Forelimb muscle (tissue), 1 donor: ENCODE data around the gene TGFBR3. TPM values are rescaled to one million over a fixed set of nuclear protein-coding genes. Genes with fewer than 3 reads are reported as not detected.

ENCODE experiments used
- DNase-seq: peaks from one replicate; pipeline ENCODE4 v3.0.0-alpha.2; 2013; ENCODE audit warnings: low read depth
- polyA plus RNA-seq: library from polyadenylated mRNA; unstranded; fragments of 120-200 nt; gene quantifications from one replicate; pipeline ENCODE4 v1.2.1, GENCODE V29; 2013; ENCODE audit not compliant: insufficient read length

TGFBR3 gene
- polyA plus RNA-seq, 1 donor = 23.1 TPM

DNA sequence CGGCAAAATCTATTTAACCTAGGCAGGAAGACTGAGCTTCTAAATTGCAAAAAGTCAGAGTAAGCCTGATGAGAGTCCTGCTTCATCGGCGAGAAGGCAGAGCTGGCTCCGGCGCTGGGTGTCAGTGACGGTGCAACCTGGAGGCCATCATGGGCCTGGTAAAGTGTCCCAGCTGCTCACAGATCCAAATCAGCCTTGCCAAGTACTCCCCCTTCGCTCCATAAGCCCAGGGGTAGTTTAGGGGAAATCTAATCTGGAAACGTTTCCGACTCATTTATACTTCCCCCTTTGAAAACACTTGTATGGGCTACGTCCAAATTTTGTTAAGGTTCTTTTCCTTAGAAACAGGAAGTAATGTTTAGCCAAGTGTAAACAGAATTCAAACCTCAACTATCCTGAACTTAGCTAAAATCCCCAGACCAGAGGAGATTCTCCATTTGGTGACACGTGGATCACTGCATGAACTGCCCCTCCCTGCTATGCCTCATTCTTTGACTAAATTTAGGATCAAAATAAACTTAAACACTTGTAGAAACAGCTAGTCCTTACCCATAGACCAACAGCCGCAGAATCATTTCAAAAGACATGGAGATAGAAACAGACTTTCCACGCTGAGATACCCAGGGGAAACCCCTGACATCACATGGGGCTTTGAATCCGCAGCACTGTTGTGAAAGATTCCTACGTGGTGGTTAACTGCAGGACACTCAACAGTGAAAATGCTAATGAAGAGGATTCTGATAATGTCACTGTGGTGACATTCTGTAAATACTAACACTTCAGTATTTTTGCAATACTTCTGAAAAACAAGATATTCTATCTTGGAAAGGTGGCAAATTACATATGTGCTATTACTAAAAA is 172.7 kb downstream of the TGFBR3 start:
- DNase-seq = no peak

DNA sequence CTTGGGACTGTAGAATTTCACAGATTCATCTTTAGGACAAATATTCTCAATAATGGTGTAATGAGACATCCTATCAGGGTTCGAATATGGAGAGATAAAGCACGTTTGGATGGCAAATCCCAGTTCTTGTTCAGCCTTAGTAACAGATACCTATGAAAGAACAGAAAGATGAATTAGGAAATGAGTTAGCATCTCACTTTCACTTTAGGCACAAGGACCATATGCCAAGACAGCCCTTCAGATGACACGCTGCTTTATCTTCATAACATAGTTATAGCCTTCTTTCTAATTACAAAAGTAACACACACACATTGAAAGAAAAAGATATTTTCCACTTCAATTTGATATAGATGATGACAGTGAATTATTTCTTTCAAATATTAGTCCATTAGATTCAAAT is 173.6 kb downstream of the TGFBR3 start:
- DNase-seq = no peak

DNA sequence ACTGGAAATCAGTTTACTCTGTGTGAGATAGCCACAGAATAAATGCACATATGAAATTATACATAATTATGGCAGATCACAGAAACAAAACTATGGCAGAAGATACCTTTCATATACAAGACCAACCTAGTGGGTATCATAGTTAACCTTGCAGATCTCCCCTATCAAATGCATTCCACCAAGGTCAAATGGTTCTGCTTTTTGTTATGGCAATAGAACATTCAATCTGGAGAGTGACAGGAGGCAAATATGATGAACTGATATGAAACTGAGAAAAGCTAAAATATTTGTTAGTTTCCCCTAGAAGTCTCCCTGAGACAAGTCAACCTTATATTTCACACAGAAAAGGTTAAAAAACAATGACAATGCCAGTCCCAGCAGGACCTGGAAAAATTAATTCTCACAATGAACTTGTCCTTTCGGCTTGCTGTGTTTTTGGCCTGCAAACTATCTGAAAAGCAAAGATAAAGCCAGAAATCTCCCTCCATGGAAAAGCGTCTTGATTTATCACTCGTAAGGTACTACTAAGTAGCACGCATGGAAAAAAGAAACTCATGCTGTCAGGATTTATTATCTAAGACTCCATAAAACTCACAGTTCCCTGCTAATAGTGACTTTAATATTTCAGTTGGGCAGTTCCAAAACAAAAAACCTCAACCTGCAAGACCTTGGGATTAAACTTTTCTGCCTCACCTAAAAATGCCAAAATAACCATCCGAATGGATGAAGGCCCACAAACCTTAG is 174.3 kb downstream of the TGFBR3 start:
- DNase-seq = no peak

DNA sequence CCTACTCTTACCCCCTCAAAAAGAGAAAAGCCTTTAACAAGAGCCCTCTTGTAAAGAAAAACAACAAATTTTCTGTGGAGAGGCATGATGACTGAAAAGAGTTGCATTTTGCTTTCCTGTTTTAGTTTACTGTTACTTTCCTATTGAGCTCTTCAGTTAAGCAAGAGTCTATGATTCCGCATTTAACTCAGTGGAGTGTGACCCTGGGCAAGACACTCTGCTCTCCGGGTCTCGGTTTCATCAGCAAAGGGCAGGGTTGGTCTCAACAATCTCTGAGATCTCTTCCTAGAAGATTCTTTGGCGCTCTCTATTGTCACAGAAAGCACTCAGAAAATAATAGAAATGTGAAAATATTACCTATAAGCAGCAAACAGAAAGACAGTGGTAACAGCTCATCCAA is 175.7 kb downstream of the TGFBR3 start:
- DNase-seq = no peak

DNA sequence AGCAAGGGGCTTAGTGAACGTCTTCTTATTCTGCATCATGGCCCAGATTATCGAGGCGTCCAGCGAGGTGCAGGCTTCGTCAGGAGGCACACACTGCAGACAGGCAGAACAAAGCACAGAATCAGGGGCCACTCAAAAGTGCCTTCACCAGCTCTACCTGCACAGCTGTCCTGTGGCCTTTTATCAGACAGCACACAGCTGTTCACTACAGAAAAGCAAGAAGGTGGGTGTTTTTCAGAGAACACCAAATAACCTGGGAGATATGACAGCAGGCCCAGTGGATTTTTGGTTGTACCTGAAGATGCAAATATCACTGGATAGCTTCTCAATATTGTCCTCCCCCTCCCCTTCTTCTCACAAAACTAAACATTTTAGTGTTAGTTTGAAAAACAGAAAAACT is 177.3 kb downstream of the TGFBR3 start:
- DNase-seq = no peak

DNA sequence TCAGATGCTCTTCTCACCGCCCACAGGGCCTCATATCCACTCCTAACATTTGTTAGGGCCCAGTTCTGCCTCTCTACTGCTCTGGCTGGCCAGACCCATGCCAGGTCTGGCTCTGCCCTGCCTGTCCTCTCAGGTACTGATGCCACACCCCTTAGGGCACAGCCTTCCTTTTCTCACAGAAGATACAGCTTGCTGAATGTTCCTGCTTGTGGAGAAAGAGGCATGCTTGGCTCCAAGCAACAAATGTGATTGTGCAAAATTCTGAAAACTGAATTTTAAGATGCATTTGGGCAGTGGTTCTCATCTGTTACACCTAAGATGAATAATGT is 178.1 kb downstream of the TGFBR3 start:
- no peak for DNase-seq

DNA sequence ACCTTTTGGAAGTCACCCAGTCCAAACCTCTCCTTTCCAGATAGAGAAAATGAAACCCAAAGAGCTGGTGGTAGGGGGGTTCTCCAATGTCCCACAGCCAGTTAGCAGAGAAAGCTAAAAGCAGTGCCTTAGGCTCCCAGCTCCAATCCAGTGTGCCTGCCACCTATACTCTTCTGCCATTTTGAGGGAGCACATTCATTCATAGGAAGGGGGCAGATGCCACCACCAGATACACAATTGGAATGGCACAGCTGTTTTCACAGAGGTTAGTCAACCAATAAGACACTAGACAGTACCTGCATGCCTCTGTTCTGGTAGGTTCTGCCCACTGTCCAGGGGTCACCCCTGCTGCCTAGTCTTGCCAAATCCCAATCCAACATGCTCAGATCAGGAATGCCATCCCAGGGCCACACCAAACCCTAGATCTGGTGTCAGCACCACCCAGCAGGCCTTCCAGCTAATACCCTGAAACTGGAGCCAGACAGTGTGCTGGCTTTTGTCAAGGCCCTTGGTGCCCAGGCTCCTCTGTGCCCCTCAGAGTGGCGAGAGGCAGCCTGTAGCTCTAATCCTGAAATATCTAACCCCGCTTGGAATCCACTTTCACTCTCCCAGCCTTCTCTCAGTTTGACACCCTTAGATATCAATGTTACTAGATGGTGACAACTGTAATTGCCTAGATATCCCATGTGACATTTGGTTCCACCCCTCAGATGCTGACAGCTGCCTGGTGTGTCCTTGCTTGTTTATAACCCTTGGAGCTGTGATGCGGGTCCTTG is 178.6 kb downstream of the TGFBR3 start:
- DNase-seq = no peak

DNA sequence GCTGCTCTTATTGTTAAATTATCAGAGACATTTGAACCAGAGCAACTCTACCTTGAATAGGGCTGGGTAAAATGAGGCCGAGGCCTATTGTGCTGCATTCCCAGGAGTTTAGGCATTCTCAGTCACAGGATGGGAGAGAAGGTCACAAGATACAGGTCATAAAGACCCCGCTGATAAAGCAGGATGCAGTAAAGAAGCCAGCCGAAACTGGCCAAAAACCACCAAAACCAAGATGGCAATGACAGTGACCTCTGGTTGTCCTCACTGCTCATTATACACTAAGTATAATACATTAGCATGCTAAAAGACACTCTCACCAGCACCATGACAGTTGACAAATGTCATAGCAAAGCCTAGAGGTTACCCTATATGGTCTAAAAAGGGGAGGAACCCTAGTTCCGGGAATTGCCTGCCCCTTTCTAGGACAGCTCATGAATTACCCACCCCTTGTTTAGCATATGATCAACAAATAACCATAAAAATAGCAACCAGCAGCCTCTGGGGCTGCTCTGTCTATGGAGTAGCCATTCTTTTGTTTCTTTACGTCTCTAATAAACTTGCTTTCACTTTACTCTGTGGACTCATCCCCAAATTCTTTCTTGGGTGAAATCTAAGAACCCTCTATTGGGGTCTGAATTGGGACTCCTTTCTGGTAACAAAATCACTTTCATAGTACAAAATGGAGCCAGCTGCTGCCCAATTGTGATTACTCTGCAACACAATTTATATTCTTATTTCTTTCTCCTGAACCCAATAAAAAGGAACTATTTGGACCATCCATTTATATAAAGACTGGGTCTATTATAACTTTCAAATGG is 179.6 kb downstream of the TGFBR3 start:
- no peak for DNase-seq

DNA sequence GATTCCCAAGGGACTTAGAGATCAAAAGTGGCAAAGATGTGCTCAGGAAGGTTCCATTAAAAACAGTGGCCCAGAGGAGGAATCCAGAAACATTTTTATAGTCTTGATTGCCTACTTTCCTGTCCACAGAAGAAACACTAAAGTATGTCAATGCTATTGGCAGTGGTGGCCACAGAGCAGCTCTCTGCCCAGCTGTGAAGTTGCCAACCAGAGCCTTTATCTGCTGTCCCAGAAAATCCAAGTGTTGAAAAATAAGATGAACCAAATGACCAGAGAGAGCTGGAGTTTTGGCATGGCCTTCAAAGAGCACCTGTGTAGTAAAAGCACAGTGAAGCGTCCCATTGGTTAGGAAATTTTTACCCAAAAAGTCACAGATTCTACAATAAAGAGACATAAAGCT is 181.2 kb downstream of the TGFBR3 start:
- DNase-seq = no peak

DNA sequence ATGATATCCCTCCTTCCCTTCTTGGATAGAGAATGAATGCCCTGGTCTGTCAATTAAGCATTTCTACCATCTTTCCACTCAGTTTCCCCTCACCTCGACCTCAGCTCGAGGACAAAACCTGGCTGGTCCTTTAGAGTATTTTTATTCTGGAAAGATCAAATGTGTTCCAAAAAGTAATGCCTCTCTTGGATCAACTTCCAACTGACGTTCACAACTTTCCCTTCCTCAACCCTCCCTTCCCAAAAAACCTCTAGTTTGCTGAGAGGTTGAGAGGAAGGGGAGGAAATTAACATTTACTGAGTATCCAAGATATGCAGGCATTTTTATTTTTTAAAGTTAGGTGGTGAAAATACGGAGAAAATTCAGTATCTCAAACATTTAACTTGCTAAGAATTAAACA is 182.9 kb downstream of the TGFBR3 start:
- DNase-seq = no peak

DNA sequence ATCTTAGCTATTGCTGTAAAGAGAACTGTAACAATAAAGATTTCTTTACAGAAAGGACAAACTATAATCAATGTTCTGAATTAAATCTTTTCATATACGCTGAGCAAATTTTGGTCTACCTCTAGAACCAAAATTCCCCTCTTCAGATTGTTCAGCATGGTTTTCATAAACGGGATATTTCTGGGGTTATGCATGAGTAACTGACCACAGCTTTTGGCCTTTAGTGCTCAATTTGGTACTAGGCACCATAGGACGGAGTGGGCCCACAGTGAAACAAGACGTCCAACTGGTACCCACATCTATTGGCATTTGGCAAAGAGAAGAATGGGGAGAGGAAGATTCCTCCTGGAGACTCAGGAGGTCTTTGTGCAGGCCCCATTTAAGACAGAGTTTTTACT is 184.5 kb downstream of the TGFBR3 start:
- no peak for DNase-seq

DNA sequence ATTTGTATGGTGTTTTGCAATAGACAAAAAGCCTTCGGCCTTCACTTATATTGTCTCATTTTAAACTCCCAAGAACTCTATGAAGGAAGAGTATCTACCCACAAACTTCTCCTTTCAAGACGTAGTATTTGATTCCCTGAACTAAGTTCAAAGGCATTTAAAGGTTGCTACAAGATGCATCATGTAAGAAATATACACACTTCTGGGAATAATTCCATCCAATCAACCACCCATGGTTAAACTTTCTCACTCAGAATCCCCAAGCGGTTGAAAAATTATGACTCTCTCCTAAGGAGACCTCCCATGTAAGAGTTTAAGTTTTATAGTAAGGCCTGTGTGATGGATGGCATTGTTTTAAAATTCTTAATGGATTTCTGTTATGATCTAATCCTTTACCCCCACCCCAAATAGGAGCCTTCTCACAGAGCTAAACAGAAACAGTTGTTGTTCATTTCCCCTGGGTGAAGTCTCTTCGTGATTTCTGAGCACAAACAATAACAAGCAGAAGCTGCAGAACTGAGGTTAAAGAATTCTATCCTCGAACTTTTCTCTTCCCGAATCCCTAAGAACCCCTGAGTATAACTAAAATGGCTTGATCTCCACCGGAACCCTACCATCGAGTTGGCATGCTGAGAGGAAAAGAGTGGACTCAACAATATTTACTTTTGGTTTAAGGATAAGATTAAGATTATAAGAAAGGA is 185.0 kb downstream of the TGFBR3 start:
- DNase-seq = no peak

DNA sequence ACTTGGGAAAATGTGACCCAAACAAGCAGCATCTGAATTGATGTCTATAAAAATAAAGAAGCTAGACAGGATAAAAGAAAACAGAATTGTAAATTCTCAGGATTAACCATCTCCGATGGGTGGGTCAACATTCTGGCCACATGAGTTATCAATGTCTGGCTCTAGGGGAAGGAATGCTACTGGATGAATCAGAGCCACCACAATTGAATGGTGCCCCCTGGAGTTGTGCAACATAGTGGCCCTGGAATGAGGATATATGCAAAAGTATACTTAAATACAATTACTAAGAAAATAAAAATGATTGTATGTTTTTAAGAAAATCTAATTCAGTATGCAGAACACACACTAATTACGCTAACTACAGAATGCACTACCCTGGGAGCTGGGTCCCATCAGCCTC is 185.6 kb downstream of the TGFBR3 start:
- DNase-seq = no peak

DNA sequence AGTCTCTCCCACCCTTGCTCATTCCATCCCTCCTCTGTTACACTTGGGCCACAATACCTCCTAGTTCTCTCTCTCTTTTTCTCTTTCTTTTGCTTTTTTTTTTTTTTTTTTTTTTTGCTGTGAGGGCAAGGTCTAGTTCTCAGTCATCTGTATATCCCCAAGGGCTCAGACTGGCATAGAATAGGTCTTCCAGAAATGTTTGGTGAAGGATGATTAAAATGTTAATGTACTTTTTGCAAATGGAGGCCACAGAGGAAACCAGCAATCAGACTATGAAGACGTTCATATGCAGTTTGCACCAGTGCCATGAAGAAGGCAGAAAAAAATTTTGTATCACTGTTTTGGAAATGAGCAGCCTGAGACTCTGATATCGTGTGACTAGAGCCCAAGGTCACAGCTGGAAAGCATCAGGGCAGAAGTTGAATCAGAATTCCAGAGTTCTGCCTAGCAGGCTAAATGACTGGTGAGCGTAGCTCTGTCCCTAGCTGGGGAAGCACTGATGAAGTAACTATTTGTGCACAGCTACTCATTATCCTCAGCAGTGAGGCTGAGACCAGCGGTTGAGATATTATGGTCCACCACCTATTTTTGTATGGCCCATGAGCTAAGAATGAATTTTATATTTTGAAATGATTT is 186.5 kb downstream of the TGFBR3 start:
- no peak for DNase-seq

DNA sequence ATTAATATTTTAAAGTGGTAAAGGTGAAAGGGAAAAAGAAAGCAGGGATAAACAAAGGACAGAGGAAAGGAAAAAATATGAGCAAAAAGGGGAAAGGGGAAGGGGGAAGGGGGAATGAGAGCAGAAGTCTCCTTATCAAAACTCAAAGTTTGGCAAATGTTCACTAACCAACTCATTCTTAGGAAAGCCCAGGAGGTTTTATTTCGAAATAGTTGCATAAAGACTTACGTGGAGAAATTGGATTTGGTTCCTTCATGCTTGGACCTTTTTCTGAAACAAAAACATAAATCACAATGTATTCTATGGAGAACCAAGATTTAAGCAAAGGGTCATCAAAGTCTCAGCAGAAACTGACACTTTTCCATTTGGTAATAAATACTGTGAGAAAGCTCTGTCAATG is 188.1 kb downstream of the TGFBR3 start:
- no peak for DNase-seq

DNA sequence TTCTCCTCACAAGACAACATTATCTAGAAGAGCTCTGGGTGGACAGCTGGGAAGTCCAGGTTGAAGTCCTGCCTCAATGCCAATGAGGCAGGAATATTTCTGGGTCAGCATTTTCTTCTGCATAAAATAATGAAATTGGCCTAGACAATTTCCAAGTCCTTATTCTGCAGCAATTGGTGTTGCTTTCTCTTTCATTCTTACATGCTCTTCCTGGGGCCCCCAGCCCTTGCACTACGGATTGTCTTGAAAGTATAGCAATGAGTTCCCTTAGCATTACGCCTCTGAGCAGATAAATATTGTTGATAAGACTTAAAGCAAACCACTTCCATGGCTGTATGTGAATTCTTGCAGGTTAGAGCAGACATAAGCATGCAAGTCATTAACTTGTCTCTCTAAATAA is 188.5 kb downstream of the TGFBR3 start:
- DNase-seq = no peak

DNA sequence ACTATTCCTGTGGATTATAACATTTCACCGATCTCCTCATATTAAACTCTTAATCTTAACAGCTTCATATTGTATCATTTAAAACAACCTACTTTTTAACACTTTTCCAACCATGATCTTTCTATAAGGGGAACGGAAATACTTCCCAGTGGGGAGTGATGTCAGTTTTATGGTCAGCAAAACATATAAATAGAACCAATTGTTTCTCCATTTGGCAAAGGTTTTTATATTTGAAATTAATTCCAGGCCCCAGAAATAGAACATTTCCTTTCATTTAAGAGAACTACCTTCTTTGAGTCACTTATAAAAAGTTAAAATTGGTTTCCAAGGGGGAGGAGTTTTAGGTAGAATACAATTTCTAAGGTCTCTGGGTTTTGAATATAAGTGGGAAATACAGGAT is 189.6 kb downstream of the TGFBR3 start:
- DNase-seq = no peak

DNA sequence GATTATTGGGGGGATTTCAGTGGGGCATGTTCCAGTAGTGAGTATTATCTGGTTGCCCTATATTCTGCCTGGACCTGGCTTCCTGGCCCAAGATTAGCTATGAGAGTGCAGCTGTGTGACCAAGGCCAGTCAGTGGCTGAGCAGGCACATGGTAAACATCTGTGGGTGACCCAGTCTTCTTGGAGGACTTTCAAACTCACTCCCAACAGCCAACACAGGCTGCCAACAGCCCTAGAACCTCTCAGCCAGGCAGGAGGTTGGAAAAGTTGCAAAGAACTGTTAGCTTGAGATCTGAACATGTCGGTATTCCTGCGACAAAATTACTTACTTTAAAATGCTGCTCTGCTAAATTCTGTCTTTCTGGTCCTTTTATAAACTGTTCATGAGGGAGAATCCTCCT is 192.4 kb downstream of the TGFBR3 start:
- no peak for DNase-seq

DNA sequence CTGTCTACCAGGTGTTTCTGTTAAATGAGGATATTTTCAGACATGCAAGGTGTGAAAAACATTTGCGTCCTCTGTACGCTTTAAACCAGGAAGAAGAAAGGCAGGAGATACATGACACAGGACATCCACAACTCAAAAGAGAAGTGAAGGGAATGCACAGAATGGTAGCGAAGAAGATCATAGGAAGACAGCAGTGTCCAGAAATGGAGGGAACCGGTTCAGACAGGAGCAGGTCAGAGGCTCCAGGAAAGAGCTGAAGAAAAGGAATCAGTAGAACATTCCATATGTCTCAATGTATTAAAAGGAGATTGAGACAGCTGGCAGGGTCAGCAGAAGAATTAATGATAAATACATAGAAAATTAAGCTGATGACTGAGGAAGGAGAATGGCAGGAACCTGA is 194.4 kb downstream of the TGFBR3 start:
- DNase-seq = no peak

DNA sequence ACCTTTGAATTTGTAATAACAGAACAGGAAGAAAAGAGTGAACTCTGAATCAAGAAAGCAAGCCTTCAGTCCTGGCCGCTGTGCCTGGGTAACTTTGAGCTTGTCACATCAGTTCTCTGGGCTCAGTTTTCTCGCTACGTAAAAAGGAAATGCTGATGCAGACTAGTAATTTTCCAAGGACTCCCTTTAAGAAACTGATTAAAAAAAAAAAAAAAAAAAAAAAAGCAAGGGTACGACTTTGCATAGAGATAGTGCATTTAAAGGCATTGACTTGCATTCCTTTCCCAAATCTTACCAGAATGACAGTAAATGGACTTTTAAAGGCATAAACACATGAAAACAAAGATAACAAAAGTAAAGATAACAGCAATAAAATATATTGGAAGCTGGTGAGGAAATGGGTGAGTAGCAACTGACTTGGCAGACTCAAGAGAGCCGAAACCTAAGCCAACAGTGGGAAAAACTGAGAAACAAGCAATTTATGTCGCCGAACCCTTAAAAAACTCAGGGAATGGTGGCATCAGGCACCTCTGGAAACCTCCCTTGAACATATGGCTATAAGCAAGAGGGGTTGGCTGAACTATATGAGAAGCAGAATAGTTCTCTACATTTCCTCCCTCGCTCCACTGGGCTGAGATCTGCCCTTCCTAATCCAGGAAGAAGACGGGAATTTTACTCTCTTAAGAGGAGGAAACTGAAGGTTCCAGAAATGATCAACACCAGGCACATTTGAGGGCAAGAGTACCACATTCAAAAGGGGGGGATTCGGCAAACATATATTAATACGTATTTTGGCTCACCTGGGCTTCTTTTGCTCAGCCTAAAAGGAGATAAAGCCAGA is 196.1 kb downstream of the TGFBR3 start:
- DNase-seq = no peak
